Measurements from ENCODE around the gene ASB18.

DNA sequence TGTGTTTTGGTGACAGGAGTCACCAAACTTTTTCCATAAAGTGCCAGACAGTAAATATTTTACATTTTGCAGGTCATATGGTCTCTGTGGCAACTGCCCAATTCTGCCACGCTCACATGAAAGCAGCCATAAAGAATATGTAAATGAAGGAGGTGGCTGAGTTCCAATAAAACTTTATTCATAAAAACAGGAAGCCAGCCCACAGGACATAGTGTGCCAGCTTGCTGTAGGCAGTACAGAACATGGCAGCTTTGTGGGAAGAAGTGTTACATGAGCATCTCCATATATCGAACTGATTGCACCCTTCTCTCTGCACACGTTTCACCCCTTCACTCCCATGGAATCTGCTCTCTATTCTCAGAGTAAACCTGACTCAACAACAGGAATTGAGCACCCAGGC, 10.2 kb downstream of the ASB18 start:
- TF ChIP-seq, protein P1, sequence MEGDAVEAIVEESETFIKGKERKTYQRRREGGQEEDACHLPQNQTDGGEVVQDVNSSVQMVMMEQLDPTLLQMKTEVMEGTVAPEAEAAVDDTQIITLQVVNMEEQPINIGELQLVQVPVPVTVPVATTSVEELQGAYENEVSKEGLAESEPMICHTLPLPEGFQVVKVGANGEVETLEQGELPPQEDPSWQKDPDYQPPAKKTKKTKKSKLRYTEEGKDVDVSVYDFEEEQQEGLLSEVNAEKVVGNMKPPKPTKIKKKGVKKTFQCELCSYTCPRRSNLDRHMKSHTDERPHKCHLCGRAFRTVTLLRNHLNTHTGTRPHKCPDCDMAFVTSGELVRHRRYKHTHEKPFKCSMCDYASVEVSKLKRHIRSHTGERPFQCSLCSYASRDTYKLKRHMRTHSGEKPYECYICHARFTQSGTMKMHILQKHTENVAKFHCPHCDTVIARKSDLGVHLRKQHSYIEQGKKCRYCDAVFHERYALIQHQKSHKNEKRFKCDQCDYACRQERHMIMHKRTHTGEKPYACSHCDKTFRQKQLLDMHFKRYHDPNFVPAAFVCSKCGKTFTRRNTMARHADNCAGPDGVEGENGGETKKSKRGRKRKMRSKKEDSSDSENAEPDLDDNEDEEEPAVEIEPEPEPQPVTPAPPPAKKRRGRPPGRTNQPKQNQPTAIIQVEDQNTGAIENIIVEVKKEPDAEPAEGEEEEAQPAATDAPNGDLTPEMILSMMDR (IDR thresholded peaks at IDR 0.05; ENCODE audit: low read length): no peak
- no peak for TF ChIP-seq EZH2 (optimal IDR thresholded peaks at IDR 0.05; ENCODE audit: low read depth, low read length)
